ENCODE measurements around the gene SNAI1.

The SNAI1 gene

DNA sequence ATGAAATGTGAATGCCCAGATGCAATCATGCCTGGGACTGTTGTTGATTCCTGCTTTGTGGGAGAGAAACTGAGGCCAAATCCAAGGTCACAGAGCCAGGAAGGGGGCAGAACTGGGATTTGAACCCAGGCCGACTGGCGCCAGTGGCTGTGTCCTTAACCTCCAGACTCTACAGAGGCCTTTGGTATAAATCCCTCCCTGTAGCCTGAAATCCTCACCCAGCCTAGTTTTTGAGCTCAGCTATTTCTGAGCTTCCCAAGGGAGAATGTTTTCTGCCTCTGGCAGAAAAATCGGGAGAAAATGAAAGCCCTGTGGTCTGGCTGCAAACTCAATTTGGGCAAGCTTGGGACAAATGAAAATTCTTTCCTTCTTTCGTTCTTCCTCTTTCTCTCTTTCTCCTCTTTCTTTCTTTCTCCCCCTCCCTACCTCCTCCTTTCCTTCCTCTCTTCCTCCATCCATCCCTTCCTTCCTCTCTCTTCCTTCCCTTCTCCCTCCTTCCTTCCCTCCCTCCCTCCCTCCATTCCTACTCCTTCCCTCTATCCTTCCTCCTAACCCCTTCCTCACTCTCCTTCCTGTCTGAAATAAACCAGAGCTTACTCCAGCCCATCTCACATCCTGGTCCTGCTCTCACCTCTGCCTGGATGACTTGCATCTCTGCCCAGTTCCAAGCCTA, 34.9 kb downstream of the SNAI1 start:
- TF ChIP-seq, protein P1, sequence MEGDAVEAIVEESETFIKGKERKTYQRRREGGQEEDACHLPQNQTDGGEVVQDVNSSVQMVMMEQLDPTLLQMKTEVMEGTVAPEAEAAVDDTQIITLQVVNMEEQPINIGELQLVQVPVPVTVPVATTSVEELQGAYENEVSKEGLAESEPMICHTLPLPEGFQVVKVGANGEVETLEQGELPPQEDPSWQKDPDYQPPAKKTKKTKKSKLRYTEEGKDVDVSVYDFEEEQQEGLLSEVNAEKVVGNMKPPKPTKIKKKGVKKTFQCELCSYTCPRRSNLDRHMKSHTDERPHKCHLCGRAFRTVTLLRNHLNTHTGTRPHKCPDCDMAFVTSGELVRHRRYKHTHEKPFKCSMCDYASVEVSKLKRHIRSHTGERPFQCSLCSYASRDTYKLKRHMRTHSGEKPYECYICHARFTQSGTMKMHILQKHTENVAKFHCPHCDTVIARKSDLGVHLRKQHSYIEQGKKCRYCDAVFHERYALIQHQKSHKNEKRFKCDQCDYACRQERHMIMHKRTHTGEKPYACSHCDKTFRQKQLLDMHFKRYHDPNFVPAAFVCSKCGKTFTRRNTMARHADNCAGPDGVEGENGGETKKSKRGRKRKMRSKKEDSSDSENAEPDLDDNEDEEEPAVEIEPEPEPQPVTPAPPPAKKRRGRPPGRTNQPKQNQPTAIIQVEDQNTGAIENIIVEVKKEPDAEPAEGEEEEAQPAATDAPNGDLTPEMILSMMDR (IDR thresholded peaks at IDR 0.05; ENCODE audit: low read depth, low read length) = no peak
- no peak for DNase-seq (ENCODE audit: low read depth, low spot score)
- H3K4me3 ChIP-seq (ENCODE audit: low read depth, low read length) = no peak overlapping the region
- in situ Hi-C loops (cut with HindIII; ENCODE audit: low sequenced_read_pairs) = no loop called here

DNA sequence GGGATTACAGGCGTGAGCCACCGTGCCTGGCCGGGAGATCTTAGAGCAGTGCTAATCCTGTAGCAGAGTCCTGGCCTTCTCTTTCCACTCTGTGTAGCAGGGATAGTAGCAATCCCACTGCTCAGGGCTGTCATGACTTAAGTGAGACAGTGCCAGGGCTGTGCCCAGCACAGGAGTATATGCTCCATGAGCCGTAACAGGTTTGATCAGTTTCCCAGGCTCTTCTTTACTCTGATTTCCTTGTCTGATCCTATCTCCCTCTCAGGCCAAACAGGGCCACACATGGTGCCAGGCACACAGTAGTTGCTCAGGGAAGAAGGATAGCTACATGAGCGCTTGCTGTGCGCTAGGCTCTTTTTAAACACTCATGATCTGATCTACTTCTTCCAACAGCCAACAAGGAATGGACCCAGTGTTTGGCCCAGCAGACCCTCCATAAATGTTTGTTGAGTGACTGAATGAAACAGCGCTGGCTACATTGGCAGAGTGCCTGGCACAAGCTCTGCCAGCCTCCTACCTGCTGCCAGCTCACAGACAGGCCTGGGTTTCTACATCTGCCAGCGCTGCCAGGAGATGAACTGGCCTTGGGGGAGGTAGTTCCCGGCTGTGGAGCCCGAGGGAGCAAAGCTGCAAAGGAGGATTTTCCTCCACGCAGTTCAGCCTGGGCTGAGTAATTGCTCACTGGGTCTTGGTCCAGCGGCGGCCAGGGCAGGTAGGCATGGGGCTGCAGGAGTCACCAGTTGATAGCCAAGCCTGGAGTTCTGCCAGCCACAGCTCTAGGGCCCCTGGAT, 36.9 kb downstream of the SNAI1 start:
- DNase-seq (ENCODE audit: low read depth, low spot score) = no peak
- TF ChIP-seq, protein P1 (IDR thresholded peaks at IDR 0.05; ENCODE audit: low read depth, low read length) = no peak
- in situ Hi-C loops (cut with HindIII; ENCODE audit: low sequenced_read_pairs) = no loop called here
- no peak overlapping the region for H3K4me3 ChIP-seq (ENCODE audit: low read depth, low read length)

DNA sequence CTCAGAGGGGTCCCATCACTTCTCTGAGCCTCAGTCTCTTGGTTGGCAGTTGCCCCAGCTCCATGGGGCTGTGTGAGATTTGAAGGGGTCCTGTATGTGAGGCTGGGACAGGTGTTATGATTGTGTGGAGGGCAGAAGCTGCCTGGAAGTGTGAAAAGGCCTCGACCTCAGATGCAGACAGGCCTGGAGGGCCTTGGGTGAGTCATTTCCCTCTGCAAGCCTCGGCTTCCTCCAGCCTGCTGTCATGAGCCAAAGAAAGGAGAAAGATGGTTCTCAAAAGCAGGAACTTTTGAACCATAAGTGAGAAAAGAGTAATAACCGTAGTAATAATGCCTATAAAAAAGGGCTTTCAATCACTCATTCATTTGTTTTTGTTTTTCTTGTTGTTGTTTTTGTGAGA, 37.5 kb downstream of the SNAI1 start:
- TF ChIP-seq, protein P1 (IDR thresholded peaks at IDR 0.05; ENCODE audit: low read depth, low read length) = no peak
- H3K4me3 ChIP-seq (ENCODE audit: low read depth, low read length) = no peak overlapping the region
- in situ Hi-C loops (cut with HindIII; ENCODE audit: low sequenced_read_pairs) = no loop called here
- DNase-seq (ENCODE audit: low read depth, low spot score) = no peak

DNA sequence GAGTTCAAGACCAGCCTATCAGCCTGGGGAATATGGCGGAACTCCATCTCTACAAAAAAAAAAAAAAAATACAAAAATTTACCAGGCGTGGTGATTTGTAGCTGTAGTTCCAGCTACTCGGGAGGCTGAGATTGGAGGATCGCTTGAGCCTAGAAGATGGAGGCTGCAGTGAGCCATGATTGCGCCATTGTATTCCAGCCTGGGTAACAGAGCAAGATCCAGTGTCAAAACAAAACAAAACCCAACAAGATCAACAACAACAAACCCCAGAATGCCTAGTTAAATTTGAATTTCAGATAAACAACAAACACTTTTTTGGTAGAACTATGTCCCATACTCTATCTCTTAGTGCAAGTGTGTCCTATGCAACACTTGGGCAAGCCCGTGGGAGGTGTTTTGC, 39.9 kb downstream of the SNAI1 start:
- TF ChIP-seq, protein P1 (IDR thresholded peaks at IDR 0.05; ENCODE audit: low read depth, low read length) = no peak
- no peak for DNase-seq (ENCODE audit: low read depth, low spot score)
- H3K4me3 ChIP-seq (ENCODE audit: low read depth, low read length) = no peak overlapping the region
- in situ Hi-C loops (cut with HindIII; ENCODE audit: low sequenced_read_pairs) = no loop called here

DNA sequence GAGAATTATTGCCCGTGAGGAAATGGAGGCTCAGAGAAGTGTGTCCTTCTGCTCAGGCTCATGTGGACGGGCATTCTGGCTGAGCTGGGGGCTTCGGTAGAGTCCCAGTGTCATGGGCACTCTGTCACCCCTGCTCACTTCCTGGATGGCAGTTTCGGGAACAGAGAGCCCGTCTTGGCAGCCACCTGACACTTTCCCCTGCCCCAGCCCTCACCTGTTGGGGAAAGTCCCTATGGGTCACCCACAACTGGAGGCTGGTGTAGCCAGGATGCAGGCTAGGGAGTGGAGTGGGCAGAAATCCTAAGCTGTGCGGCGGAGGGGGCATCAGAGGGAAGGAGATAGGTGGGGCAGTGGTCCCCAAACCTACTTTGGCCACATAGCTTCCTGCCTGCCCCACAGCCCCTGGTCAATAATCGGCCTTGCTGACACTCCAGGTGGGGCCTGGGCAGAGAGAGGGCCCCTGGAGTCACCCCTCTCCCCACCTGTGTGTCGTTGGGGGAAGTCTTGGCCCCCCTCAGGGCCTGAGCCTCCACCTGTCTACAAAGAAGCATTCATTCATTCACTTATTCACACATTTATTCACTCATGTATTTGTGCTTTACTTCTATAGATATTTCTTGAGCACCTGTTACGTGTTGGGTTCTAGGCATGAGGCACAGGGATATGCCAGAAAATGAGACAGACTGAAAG, 40.5 kb downstream of the SNAI1 start:
- in situ Hi-C loops (cut with HindIII; ENCODE audit: low sequenced_read_pairs) = no loop called here
- TF ChIP-seq, protein P1 (IDR thresholded peaks at IDR 0.05; ENCODE audit: low read depth, low read length) = no peak
- H3K4me3 ChIP-seq (ENCODE audit: low read depth, low read length) = no peak overlapping the region
- DNase-seq (ENCODE audit: low read depth, low spot score) = no peak

DNA sequence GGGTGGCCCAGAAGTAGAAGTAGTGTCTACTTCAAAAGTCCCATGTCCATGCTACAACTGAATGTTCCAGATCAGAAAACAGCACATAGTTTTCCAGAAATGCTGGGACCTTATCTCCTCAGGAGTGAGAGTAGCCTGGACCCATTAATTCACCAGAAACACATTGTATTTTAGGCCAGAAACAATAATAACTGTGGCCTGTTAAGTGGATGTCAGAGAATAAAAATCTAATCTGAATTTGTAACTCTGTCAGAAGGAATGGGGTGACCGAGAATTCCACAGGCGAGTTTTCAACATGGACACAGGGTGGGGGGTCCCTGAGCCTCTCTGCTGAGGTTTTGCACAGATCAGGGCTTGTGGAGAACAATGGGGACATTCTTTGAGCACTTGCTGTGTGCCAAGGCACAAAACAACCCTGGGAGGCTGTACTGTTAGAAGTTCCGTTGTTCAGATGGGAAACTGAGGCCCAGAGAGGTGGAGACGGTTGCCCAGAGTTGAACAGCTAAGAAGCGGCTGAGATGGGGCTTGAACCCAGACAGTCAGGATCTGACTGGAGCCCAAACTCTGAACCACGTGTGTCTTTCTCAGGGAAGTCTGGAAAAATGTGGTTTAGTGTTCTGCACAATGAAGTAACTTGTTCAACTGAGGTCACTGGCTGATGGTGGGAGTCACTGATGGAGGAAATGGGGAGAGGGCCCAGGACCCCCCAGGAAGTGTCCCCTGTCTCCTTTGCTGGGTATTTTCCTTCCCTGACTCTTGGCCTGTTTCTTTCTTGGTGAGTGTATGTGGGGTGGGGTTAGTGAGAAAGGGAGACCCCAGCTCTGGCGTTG, 44.2 kb downstream of the SNAI1 start:
- no peak overlapping the region for H3K4me3 ChIP-seq (ENCODE audit: low read depth, low read length)
- in situ Hi-C loops (cut with HindIII; ENCODE audit: low sequenced_read_pairs) = no loop called here
- TF ChIP-seq, protein P1 (IDR thresholded peaks at IDR 0.05; ENCODE audit: low read depth, low read length) = no peak
- DNase-seq (ENCODE audit: low read depth, low spot score) = peak; percentile 28
